SK-N-SH treated with all-trans-retinoic acid at 6 μM for 48 hours (cell line): ENCODE results near the gene LARGE1.

ENCODE experiments used
- ATAC-seq: fragments of 200-7000 bp; cut with Tn5 transposase; 3 replicates; pipeline ENCODE4 v1.9.1; 2020; ENCODE audit warnings: mild to moderate bottlenecking, moderate library complexity
- ARNTL ChIP-seq: fragments of 450-650 bp; formaldehyde crosslinking; IDR thresholded peaks from 2 replicates; pipeline ENCODE4 v1.5.0; 2020; ENCODE audit warnings: low read depth, mild to moderate bottlenecking, moderate library complexity, borderline replicate concordance
- BACH2 ChIP-seq: fragments of 250-450 bp; sonication (Bioruptor Pico); IDR thresholded peaks from 2 replicates; pipeline ENCODE4 v1.9.0; 2021; ENCODE audit warnings: mild to moderate bottlenecking, borderline replicate concordance
- ESRRG ChIP-seq: fragments of 250-450 bp; sonication (Bioruptor Pico); IDR thresholded peaks from 2 replicates; pipeline ENCODE4 v1.6.1; 2021; ENCODE audit warnings: mild to moderate bottlenecking
- ISL1 ChIP-seq: fragments of 250-450 bp; sonication (Bioruptor Pico); IDR thresholded peaks from 2 replicates; pipeline ENCODE4 v2.1.2; 2022; ENCODE audit warnings: mild to moderate bottlenecking, moderate library complexity
- RARB ChIP-seq: fragments of 250-450 bp; sonication (Bioruptor Pico); IDR thresholded peaks from 2 replicates; pipeline ENCODE4 v1.8.0; 2021; ENCODE audit warnings: mild to moderate bottlenecking, moderate library complexity
- SNAI2 ChIP-seq: fragments of 250-450 bp; sonication (Bioruptor Pico); IDR thresholded peaks from 2 replicates; pipeline ENCODE4 v1.5.0; 2020; ENCODE audit warnings: mild to moderate bottlenecking, moderate library complexity
- TCF4 ChIP-seq: fragments of 250-450 bp; sonication (Bioruptor Pico); IDR thresholded peaks from 2 replicates; pipeline ENCODE4 v1.8.0; 2021; ENCODE audit warnings: mild to moderate bottlenecking, moderate library complexity, borderline replicate concordance
- TOX ChIP-seq: fragments of 250-450 bp; sonication (Bioruptor Pico); IDR thresholded peaks from 2 replicates; pipeline ENCODE4 v1.8.0; 2021; ENCODE audit warnings: mild to moderate bottlenecking, moderate library complexity, borderline replicate concordance
- ZC3H10 ChIP-seq: fragments of 250-450 bp; sonication (Bioruptor Pico); IDR thresholded peaks from 2 replicates; pipeline ENCODE4 v1.5.1; 2021; ENCODE audit warnings: mild to moderate bottlenecking, moderate library complexity
- ZFP3 ChIP-seq: fragments of 250-450 bp; sonication (Bioruptor Pico); IDR thresholded peaks from 2 replicates; pipeline ENCODE4 v1.5.0; 2020; ENCODE audit warnings: mild to moderate bottlenecking, moderate library complexity
- ZNF565 ChIP-seq: fragments of 450-650 bp; formaldehyde crosslinking; conservative IDR thresholded peaks from 2 replicates; pipeline ENCODE4 v1.5.0; 2020; ENCODE audit warnings: low read depth, mild to moderate bottlenecking, moderate library complexity
- ZNF70 ChIP-seq: fragments of 450-650 bp; formaldehyde crosslinking; IDR thresholded peaks from 2 replicates; pipeline ENCODE4 v1.5.0; 2020; ENCODE audit warnings: mild to moderate bottlenecking, moderate library complexity
- ZNF8 ChIP-seq: fragments of 450-650 bp; formaldehyde crosslinking; IDR thresholded peaks from 2 replicates; pipeline ENCODE4 v1.5.0; 2020; ENCODE audit warnings: mild to moderate bottlenecking, moderate library complexity
- TF ChIP-seq, protein P1 (sequence below): fragments of 250-450 bp; sonication (Bioruptor Pico); IDR thresholded peaks from 2 replicates; pipeline ENCODE4 v1.5.1; 2021; ENCODE audit warnings: mild to moderate bottlenecking, moderate library complexity
- TF ChIP-seq, protein P2 (sequence below): fragments of 250-450 bp; sonication (Bioruptor Pico); IDR thresholded peaks from 2 replicates; pipeline ENCODE4 v1.8.0; 2021; ENCODE audit warnings: low read depth, mild to moderate bottlenecking, moderate library complexity, borderline replicate concordance
- TF ChIP-seq, protein P3 (sequence below): fragments of 250-450 bp; sonication (Bioruptor Pico); IDR thresholded peaks from 2 replicates; pipeline ENCODE4 v1.5.0; 2020; ENCODE audit warnings: mild to moderate bottlenecking, moderate library complexity
- TF ChIP-seq, protein P4 (sequence below): fragments of 250-450 bp; sonication (Bioruptor Pico); IDR thresholded peaks from 2 replicates; pipeline ENCODE4 v1.8.0; 2020; ENCODE audit warnings: mild to moderate bottlenecking, moderate library complexity, borderline replicate concordance
- TF ChIP-seq, protein P5 (sequence below): fragments of 250-450 bp; sonication (Bioruptor Pico); IDR thresholded peaks from 2 replicates; pipeline ENCODE4 v1.5.1; 2020; ENCODE audit warnings: low read depth, mild to moderate bottlenecking, moderate library complexity

The LARGE1 gene

DNA sequence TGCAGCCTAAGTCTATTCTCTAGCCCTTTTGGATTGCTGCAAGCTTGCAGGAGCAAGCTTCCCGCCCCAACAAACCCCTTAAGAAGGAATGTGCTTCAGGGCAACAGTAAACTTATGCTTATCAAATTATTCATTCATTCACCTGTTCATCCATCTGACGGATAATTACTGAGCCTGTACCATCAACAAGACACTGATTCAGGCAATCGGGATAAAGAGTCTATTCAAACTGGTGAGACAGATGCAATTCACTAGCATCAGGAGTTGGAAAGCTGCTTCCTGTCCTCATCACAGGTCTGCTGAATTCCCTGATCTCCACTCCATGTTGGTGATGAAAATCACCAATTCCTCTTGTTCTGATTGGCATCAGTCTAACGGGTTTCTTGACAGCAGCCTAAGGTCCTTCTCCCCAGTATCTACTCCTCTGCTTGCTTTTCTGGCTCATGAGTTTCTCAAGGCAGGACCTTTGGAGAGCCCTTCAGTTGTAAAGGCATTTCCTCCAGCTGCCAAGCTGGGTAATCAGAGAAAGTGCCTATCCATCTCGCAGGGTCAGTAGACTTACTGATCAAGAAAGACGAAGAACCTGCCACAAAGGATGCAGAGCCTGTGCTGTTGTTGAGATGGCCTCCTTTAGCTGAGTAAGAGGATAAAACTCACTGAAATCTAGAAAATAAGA is 433.1 kb downstream of the LARGE1 start:
- ATAC-seq: no peak
- TF ChIP-seq ZC3H10: no peak
- no peak for TF ChIP-seq TCF4 (CRISPR knock-in tag)
- no peak for TF ChIP-seq ISL1
- TF ChIP-seq, protein P1, sequence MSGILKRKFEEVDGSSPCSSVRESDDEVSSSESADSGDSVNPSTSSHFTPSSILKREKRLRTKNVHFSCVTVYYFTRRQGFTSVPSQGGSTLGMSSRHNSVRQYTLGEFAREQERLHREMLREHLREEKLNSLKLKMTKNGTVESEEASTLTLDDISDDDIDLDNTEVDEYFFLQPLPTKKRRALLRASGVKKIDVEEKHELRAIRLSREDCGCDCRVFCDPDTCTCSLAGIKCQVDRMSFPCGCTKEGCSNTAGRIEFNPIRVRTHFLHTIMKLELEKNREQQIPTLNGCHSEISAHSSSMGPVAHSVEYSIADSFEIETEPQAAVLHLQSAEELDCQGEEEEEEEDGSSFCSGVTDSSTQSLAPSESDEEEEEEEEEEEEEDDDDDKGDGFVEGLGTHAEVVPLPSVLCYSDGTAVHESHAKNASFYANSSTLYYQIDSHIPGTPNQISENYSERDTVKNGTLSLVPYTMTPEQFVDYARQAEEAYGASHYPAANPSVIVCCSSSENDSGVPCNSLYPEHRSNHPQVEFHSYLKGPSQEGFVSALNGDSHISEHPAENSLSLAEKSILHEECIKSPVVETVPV (CRISPR knock-in tag): no peak
- no peak for TF ChIP-seq BACH2 (CRISPR knock-in tag)
- TF ChIP-seq, all 23 proteins: peak for 0

DNA sequence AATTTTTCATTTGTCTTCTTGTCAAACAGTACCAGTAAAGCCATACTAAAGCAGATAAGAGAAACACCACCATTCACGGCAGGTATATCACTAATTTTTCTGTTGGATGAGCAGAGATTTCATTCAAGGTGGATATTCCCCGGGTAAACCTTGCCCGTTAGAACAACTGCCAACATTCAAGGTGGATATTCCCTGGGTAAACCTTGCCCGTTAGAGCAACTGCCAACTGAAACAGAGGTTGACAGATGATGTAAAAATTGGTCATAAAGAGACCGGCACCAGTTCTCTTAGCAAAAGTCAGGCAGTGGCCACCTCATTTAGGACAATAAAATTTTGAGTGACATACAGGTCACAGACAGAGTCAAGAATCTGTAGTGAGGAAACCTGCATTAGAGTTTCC is 438.7 kb downstream of the LARGE1 start:
- TF ChIP-seq SNAI2 (no peak), ZNF8 (CRISPR knock-in tag) (no peak)
- TF ChIP-seq, protein P2, sequence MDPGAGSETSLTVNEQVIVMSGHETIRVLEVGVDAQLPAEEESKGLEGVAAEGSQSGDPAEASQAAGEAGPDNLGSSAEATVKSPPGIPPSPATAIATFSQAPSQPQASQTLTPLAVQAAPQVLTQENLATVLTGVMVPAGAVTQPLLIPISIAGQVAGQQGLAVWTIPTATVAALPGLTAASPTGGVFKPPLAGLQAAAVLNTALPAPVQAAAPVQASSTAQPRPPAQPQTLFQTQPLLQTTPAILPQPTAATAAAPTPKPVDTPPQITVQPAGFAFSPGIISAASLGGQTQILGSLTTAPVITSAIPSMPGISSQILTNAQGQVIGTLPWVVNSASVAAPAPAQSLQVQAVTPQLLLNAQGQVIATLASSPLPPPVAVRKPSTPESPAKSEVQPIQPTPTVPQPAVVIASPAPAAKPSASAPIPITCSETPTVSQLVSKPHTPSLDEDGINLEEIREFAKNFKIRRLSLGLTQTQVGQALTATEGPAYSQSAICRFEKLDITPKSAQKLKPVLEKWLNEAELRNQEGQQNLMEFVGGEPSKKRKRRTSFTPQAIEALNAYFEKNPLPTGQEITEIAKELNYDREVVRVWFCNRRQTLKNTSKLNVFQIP (CRISPR knock-in tag): no peak
- no peak for ATAC-seq

- ATAC-seq: no peak
- TF ChIP-seq, protein P3, sequence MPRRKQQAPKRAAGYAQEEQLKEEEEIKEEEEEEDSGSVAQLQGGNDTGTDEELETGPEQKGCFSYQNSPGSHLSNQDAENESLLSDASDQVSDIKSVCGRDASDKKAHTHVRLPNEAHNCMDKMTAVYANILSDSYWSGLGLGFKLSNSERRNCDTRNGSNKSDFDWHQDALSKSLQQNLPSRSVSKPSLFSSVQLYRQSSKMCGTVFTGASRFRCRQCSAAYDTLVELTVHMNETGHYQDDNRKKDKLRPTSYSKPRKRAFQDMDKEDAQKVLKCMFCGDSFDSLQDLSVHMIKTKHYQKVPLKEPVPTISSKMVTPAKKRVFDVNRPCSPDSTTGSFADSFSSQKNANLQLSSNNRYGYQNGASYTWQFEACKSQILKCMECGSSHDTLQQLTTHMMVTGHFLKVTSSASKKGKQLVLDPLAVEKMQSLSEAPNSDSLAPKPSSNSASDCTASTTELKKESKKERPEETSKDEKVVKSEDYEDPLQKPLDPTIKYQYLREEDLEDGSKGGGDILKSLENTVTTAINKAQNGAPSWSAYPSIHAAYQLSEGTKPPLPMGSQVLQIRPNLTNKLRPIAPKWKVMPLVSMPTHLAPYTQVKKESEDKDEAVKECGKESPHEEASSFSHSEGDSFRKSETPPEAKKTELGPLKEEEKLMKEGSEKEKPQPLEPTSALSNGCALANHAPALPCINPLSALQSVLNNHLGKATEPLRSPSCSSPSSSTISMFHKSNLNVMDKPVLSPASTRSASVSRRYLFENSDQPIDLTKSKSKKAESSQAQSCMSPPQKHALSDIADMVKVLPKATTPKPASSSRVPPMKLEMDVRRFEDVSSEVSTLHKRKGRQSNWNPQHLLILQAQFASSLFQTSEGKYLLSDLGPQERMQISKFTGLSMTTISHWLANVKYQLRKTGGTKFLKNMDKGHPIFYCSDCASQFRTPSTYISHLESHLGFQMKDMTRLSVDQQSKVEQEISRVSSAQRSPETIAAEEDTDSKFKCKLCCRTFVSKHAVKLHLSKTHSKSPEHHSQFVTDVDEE (CRISPR knock-in tag): no peak
These were observed 442.9 kb downstream of the LARGE1 start for GRCh38 chr22:33477120-33478111.

DNA sequence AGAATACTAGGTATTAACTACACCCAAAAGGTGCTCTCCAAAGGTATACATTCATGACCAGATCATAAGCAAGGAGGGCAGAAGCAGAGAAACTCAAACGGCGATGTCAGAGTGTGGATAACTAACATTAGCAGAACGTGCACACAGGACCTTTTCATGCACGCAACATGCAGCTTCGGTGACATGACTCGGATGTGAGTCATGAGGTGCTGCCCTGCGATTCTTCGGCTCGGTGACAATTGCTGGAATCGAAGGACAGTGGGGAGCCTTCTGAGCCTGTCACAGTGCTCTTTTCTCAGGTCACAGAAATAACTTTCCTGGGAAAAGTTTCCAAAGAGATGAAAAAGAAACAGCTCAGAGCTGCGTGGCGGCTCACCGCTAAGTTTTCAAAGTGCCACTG is 443.6 kb downstream of the LARGE1 start:
- no peak for TF ChIP-seq ISL1
- TF ChIP-seq, protein P1 (CRISPR knock-in tag): no peak

GRCh38 chr22:33476206-33476605 is 444.1 kb downstream of the LARGE1 start:
- ATAC-seq: no peak
- TF ChIP-seq ZNF565 (CRISPR knock-in tag): no peak
- no peak for TF ChIP-seq BACH2 (CRISPR knock-in tag)
- TF ChIP-seq ESRRG (CRISPR knock-in tag): no peak
- no peak for TF ChIP-seq TOX (CRISPR knock-in tag)
- TF ChIP-seq ZNF8 (CRISPR knock-in tag): no peak
- TF ChIP-seq ZNF70 (CRISPR knock-in tag): no peak
- no peak for TF ChIP-seq ARNTL (CRISPR knock-in tag)
- TF ChIP-seq, protein P4, sequence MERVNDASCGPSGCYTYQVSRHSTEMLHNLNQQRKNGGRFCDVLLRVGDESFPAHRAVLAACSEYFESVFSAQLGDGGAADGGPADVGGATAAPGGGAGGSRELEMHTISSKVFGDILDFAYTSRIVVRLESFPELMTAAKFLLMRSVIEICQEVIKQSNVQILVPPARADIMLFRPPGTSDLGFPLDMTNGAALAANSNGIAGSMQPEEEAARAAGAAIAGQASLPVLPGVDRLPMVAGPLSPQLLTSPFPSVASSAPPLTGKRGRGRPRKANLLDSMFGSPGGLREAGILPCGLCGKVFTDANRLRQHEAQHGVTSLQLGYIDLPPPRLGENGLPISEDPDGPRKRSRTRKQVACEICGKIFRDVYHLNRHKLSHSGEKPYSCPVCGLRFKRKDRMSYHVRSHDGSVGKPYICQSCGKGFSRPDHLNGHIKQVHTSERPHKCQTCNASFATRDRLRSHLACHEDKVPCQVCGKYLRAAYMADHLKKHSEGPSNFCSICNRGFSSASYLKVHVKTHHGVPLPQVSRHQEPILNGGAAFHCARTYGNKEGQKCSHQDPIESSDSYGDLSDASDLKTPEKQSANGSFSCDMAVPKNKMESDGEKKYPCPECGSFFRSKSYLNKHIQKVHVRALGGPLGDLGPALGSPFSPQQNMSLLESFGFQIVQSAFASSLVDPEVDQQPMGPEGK (CRISPR knock-in tag): no peak
- no peak for TF ChIP-seq ZFP3 (CRISPR knock-in tag)
- no peak for TF ChIP-seq RARB (CRISPR knock-in tag)
- TF ChIP-seq ZC3H10: no peak
- TF ChIP-seq, protein P1 (CRISPR knock-in tag): no peak
- TF ChIP-seq, protein P5, sequence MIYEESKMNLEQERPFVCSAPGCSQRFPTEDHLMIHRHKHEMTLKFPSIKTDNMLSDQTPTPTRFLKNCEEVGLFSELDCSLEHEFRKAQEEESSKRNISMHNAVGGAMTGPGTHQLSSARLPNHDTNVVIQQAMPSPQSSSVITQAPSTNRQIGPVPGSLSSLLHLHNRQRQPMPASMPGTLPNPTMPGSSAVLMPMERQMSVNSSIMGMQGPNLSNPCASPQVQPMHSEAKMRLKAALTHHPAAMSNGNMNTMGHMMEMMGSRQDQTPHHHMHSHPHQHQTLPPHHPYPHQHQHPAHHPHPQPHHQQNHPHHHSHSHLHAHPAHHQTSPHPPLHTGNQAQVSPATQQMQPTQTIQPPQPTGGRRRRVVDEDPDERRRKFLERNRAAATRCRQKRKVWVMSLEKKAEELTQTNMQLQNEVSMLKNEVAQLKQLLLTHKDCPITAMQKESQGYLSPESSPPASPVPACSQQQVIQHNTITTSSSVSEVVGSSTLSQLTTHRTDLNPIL: no peak

More for the DNA sequence above, 443.6 kb downstream of the LARGE1 start:
- ATAC-seq: no peak
